Loucy (cell line): ENCODE measurements around the gene HTR2C.

Source experiments
- H2AFZ ChIP-seq: fragments of 200-600 bp; sonication (generic); 2 replicates; pipeline ENCODE4 v1.6.0; 2016; ENCODE audit warnings: antibody characterized with exemption, mild to moderate bottlenecking, low read length, moderate library complexity
- H3F3A ChIP-seq: fragments of 200-600 bp; 2 replicates; pipeline ENCODE4 v1.6.0; 2016; ENCODE audit warnings: antibody characterized with exemption, low read depth, mild to moderate bottlenecking
- H3K27me3 ChIP-seq: fragments of 200-600 bp; sonication (generic); 2 replicates; pipeline ENCODE4 v1.6.1; 2014; ENCODE audit warnings: low read length, mild to moderate bottlenecking; ENCODE audit not compliant: insufficient read depth, poor library complexity, severe bottlenecking
- H3K36me3 ChIP-seq: fragments of 200-600 bp; sonication (generic); 2 replicates; pipeline ENCODE4 v1.6.1; 2016; ENCODE audit warnings: low read length; ENCODE audit not compliant: insufficient read depth
- H3K4me1 ChIP-seq: fragments of 200-600 bp; sonication (generic); 2 replicates; pipeline ENCODE4 v1.5.1; 2014; ENCODE audit warnings: low read length, mild to moderate bottlenecking; ENCODE audit not compliant: insufficient read depth, poor library complexity, severe bottlenecking
- H3K4me2 ChIP-seq: fragments of 200-600 bp; sonication (generic); 2 replicates; pipeline ENCODE4 v1.6.0; 2014; ENCODE audit warnings: antibody characterized with exemption, low read length, low read depth, mild to moderate bottlenecking; ENCODE audit not compliant: poor library complexity, severe bottlenecking
- H3K4me3 ChIP-seq: fragments of 200-600 bp; sonication (generic); 2 replicates; pipeline ENCODE4 v1.5.1; 2014; ENCODE audit warnings: low read length, mild to moderate bottlenecking, mixed read lengths; ENCODE audit not compliant: poor library complexity, severe bottlenecking
- H3K79me2 ChIP-seq: fragments of 200-600 bp; sonication (generic); 2 replicates; pipeline ENCODE4 v1.6.1; 2014; ENCODE audit warnings: low read length; ENCODE audit not compliant: insufficient read depth
- H3K9ac ChIP-seq: fragments of 200-600 bp; sonication (generic); 2 replicates; pipeline ENCODE4 v1.6.0; 2014; ENCODE audit warnings: mild to moderate bottlenecking, low read depth, low read length, moderate library complexity; ENCODE audit not compliant: poor library complexity, severe bottlenecking
- H3K9me2 ChIP-seq: fragments of 200-600 bp; sonication (generic); replicated peaks from 2 replicates; pipeline ENCODE4 v1.6.1; 2016; ENCODE audit warnings: low read depth, low read length, mixed read lengths
- H3K9me3 ChIP-seq: fragments of 200-600 bp; sonication (generic); 2 replicates; pipeline ENCODE4 v1.6.1; 2014; ENCODE audit warnings: mild to moderate bottlenecking, antibody characterized with exemption, low read length, low read depth; ENCODE audit not compliant: insufficient read depth
- H4K20me1 ChIP-seq: fragments of 200-600 bp; sonication (generic); 2 replicates; pipeline ENCODE4 v1.6.0; 2014; ENCODE audit warnings: antibody characterized with exemption, low read length, mild to moderate bottlenecking; ENCODE audit not compliant: insufficient read depth, poor library complexity, severe bottlenecking
- EZH2phosphoT487 ChIP-seq: fragments of 200-600 bp; IDR thresholded peaks from 2 replicates; pipeline ENCODE4 v1.6.1; 2018; ENCODE audit warnings: antibody characterized with exemption, mild to moderate bottlenecking, moderate library complexity, borderline replicate concordance
- TF ChIP-seq, protein P1 (sequence below): fragments of 200-600 bp; sonication (generic); conservative IDR thresholded peaks from 2 replicates; pipeline ENCODE4 v1.5.1; 2014; ENCODE audit warnings: mild to moderate bottlenecking, antibody characterized with exemption, low read length

The HTR2C gene

DNA sequence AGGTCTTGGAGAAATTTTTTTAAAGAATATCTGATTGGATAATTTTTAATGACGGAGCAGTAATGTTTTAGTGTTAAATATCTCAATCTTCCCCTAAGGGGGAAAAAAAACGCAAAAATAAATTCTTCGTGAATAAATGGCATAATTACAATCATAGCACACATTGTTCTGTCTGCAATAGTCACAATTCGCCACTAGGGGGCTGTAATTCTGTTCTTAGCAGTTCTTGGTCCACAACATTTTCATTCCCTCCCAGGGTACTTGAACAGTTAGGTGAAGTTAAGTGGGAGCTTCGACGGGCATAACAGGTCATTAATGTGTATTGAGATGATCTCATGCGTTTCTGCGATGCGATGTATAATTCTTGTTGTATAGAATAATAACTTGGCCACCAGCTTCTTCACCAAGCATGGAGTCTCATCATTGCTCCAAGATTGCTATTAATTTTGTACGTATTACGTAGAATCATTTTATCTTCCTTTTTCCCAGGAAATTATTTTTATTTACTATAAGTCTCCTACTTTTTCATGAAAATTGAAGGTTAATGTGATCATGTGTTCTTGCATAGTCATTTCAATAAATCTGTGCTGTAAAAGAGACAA is 27.2 kb downstream of the HTR2C start:
- Histone ChIP-seq H3K4me3 (no peak overlapping the region), H3K36me3 (no peaks in the 10 kb centered on the region), H3K79me2 (no peaks in the 10 kb centered on the region), H3K4me1 (no peaks in the 10 kb centered on the region), H3K9me3 (no peaks in the 10 kb centered on the region), H3F3A (no peaks in the 10 kb centered on the region), H2AFZ (no peak overlapping the region), H3K9me2 (no peaks in the 10 kb centered on the region), H3K4me2 (no peak overlapping the region), H3K27me3 (no peaks in the 10 kb centered on the region), H4K20me1 (no peaks in the 10 kb centered on the region), H3K9ac (no peak overlapping the region)
- TF ChIP-seq, protein P1, sequence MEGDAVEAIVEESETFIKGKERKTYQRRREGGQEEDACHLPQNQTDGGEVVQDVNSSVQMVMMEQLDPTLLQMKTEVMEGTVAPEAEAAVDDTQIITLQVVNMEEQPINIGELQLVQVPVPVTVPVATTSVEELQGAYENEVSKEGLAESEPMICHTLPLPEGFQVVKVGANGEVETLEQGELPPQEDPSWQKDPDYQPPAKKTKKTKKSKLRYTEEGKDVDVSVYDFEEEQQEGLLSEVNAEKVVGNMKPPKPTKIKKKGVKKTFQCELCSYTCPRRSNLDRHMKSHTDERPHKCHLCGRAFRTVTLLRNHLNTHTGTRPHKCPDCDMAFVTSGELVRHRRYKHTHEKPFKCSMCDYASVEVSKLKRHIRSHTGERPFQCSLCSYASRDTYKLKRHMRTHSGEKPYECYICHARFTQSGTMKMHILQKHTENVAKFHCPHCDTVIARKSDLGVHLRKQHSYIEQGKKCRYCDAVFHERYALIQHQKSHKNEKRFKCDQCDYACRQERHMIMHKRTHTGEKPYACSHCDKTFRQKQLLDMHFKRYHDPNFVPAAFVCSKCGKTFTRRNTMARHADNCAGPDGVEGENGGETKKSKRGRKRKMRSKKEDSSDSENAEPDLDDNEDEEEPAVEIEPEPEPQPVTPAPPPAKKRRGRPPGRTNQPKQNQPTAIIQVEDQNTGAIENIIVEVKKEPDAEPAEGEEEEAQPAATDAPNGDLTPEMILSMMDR: peak; percentile 65
- TF ChIP-seq EZH2phosphoT487: no peak

DNA sequence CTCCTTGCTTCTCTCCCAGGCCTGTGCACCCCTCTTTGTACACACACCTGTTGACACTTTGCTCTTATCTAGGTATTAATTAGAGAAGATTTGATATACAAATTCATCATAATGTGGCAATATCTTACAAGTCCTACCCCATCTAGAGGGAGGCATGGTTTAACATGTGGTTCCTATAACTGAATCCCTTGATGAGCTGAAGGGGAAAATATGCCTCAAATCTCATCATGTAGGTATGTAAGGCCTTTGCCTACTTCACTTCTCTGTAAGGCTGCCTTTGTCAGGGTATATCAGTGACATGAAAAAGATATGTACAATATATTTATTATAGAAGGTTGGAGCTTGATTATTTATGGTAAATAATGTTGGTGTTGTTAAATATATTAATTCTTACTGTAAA is 31.9 kb downstream of the HTR2C start:
- no peak overlapping the region for H3K9ac ChIP-seq
- no peaks in the 10 kb centered on the region for H3K79me2 ChIP-seq
- TF ChIP-seq, protein P1: no peak
- no peak for TF ChIP-seq EZH2phosphoT487
- H3K4me2 ChIP-seq: no peak overlapping the region
- H3K36me3 ChIP-seq: no peaks in the 10 kb centered on the region
- no peaks in the 10 kb centered on the region for H3K9me2 ChIP-seq
- no peaks in the 10 kb centered on the region for H3K27me3 ChIP-seq
- no peaks in the 10 kb centered on the region for H3K4me1 ChIP-seq
- H4K20me1 ChIP-seq: no peaks in the 10 kb centered on the region
- no peak overlapping the region for H3K4me3 ChIP-seq
- no peaks in the 10 kb centered on the region for H3F3A ChIP-seq
- no peaks in the 10 kb centered on the region for H3K9me3 ChIP-seq
- no peak overlapping the region for H2AFZ ChIP-seq

- Histone ChIP-seq H3K4me3 (no peak overlapping the region), H3F3A (no peaks in the 10 kb centered on the region), H3K9ac (no peak overlapping the region), H3K4me2 (no peak overlapping the region), H2AFZ (no peak overlapping the region), H4K20me1 (no peaks in the 10 kb centered on the region), H3K79me2 (no peaks in the 10 kb centered on the region), H3K9me2 (no peaks in the 10 kb centered on the region), H3K27me3 (no peaks in the 10 kb centered on the region), H3K4me1 (no peaks in the 10 kb centered on the region), H3K36me3 (no peaks in the 10 kb centered on the region), H3K9me3 (no peaks in the 10 kb centered on the region)
- TF ChIP-seq, protein P1: peak; percentile 48
- no peak for TF ChIP-seq EZH2phosphoT487
These were observed 36.0 kb downstream of the HTR2C start for GRCh38 chrX:114619874-114620273.
